Smooth muscle cell (in vitro differentiated cells): ENCODE results near the gene PRICKLE2. TPM values are rescaled to one million over a fixed set of nuclear protein-coding genes. Genes with fewer than 3 reads are reported as not detected.

ENCODE experiments used
- DNase-seq: peaks from one replicate; lab custom pipeline; 2025; ENCODE audit not compliant: unreplicated experiment; lab: John Stamatoyannopoulos, UW
- H2AFZ ChIP-seq: fragments of 200-600 bp; sonication (generic); 2 replicates; pipeline ENCODE4 v1.6.0; 2016; ENCODE audit warnings: antibody characterized with exemption, low read depth, mild to moderate bottlenecking
- H3F3A ChIP-seq: fragments of 200-600 bp; sonication (generic); 2 replicates; pipeline ENCODE4 v1.6.0; 2017; ENCODE audit warnings: antibody characterized with exemption, low read depth
- H3K27ac ChIP-seq: fragments of 200-600 bp; sonication (generic); 2 replicates; pipeline ENCODE4 v1.5.1; 2016; ENCODE audit warnings: low read depth, mild to moderate bottlenecking
- H3K27me3 ChIP-seq: fragments of 200-600 bp; sonication (generic); 2 replicates; pipeline ENCODE4 v1.6.1; 2016; ENCODE audit warnings: low read depth, mild to moderate bottlenecking
- H3K36me3 ChIP-seq: fragments of 200-600 bp; sonication (generic); 2 replicates; pipeline ENCODE4 v1.5.1; 2016; ENCODE audit warnings: low read depth
- H3K4me1 ChIP-seq: fragments of 200-600 bp; sonication (generic); 2 replicates; pipeline ENCODE4 v1.5.1; 2016; ENCODE audit warnings: low read depth
- H3K4me2 ChIP-seq: fragments of 200-600 bp; sonication (generic); 2 replicates; pipeline ENCODE4 v1.6.0; 2016; ENCODE audit warnings: mild to moderate bottlenecking
- H3K4me3 ChIP-seq: fragments of 200-600 bp; sonication (generic); 2 replicates; pipeline ENCODE4 v1.5.1; 2016; ENCODE audit warnings: mild to moderate bottlenecking
- H3K79me2 ChIP-seq: fragments of 200-600 bp; sonication (generic); 2 replicates; pipeline ENCODE4 v1.6.0; 2016; ENCODE audit warnings: low read depth, mild to moderate bottlenecking
- H3K9ac ChIP-seq: fragments of 200-600 bp; sonication (generic); 2 replicates; pipeline ENCODE4 v1.6.0; 2016; ENCODE audit warnings: low read depth
- H3K9me3 ChIP-seq: fragments of 200-600 bp; sonication (generic); replicated peaks from 2 replicates; pipeline ENCODE4 v1.5.1; 2016; ENCODE audit warnings: low read depth
- H4K20me1 ChIP-seq: fragments of 200-600 bp; sonication (generic); 2 replicates; pipeline ENCODE4 v1.6.0; 2016; ENCODE audit warnings: low read depth
- CTCF ChIP-seq: fragments of 200-600 bp; sonication (generic); IDR thresholded peaks from 2 replicates; pipeline ENCODE4 v1.5.1; 2017; ENCODE audit warnings: borderline replicate concordance, mild to moderate bottlenecking, antibody characterized with exemption; ENCODE audit not compliant: insufficient read depth, poor library complexity, severe bottlenecking
- WGBS: methylation state at CpG from one replicate; pipeline ENCODE4 v1.1.7; 2016; ENCODE audit warnings: low lambda C conversion rate; 5-methylcytosine and 5-hydroxymethylcytosine counted together
- polyA plus RNA-seq: library from polyadenylated mRNA; unstranded; fragments of >200 nt; fragmentation: Nextera tagmentation; extraction: Ambion mirVana; gene quantifications from 2 replicates; pipeline ENCODE4 v1.2.1, GENCODE V29; 2016
- total RNA-seq: library from RNA; depleted of rRNA; stranded (reverse); fragments of >200 nt; gene quantifications from 2 replicates; pipeline ENCODE4 v1.2.3, GENCODE V29; 2014

The PRICKLE2 gene
- total and polyA plus RNA-seq, 2 experiments from 2014 or later, result 7.8 to 49.9 TPM

GRCh38 chr3:64253689-64254088, 28.4 kb upstream of the PRICKLE2 start:
- WGBS, result 76% methylated on average over 6 of the region's 6 CpGs
- Histone ChIP-seq H3F3A (no peaks in the 10 kb centered on the region), H3K79me2 (peaks cover 91% of the 10 kb centered on the region)

GRCh38 chr3:64251019-64251418, 25.8 kb upstream of the PRICKLE2 start:
- H3K27ac ChIP-seq, result no peak overlapping the region
- no peaks in the 10 kb centered on the region for H3K9me3 ChIP-seq
- no peak for TF ChIP-seq CTCF
- WGBS, result 67% methylated on average over 3 of the region's 3 CpGs
- no peak overlapping the region for H2AFZ ChIP-seq
- H4K20me1 ChIP-seq, result peaks cover 100% of the 10 kb centered on the region
- no peak for DNase-seq
- H3K36me3 ChIP-seq, result no peaks in the 10 kb centered on the region
- no peaks in the 10 kb centered on the region for H3F3A ChIP-seq
- peaks cover 3% of the 10 kb centered on the region for H3K4me1 ChIP-seq
- no peaks in the 10 kb centered on the region for H3K27me3 ChIP-seq
- peaks cover 93% of the 10 kb centered on the region for H3K79me2 ChIP-seq
- no peak overlapping the region for H3K4me3 ChIP-seq
- H3K4me2 ChIP-seq, result no peak overlapping the region
- H3K9ac ChIP-seq, result no peak overlapping the region

More at GRCh38 chr3:64253689-64254088, 28.4 kb upstream of the PRICKLE2 start:
- Histone ChIP-seq H3K27me3 (no peaks in the 10 kb centered on the region), H3K4me2 (no peak overlapping the region), H3K27ac (peak overlapping the region; percentile 33), H2AFZ (no peak overlapping the region), H3K9me3 (no peaks in the 10 kb centered on the region), H3K4me1 (peaks cover 3% of the 10 kb centered on the region), H3K4me3 (no peak overlapping the region), H3K9ac (no peak overlapping the region), H4K20me1 (peaks cover 98% of the 10 kb centered on the region), H3K36me3 (no peaks in the 10 kb centered on the region)
- TF ChIP-seq CTCF, result no peak
- no peak for DNase-seq

GRCh38 chr3:64247991-64248646, 22.9 kb upstream of the PRICKLE2 start:
- Histone ChIP-seq H3K9ac (no peak overlapping the region), H3K36me3 (no peaks in the 10 kb centered on the region), H3K27ac (no peak overlapping the region), H2AFZ (no peak overlapping the region), H3K27me3 (no peaks in the 10 kb centered on the region), H3F3A (no peaks in the 10 kb centered on the region), H3K4me1 (no peaks in the 10 kb centered on the region), H3K4me2 (no peak overlapping the region), H3K9me3 (no peaks in the 10 kb centered on the region), H3K79me2 (peaks cover 97% of the 10 kb centered on the region), H3K4me3 (no peak overlapping the region), H4K20me1 (peaks cover 100% of the 10 kb centered on the region)
- TF ChIP-seq CTCF, result no peak
- DNase-seq, result no peak
- whole genome bisulfite sequencing, result 83% methylated on average over 4 of the region's 4 CpGs
